ENCODE data around the gene C16orf90.

- TF ChIP-seq EZH2 (IDR thresholded peaks at IDR 0.05; ENCODE audit: borderline replicate concordance, insufficient read depth, low read depth, low read length, poor library complexity, severe bottlenecking), result no peak
- TF ChIP-seq, protein P1, sequence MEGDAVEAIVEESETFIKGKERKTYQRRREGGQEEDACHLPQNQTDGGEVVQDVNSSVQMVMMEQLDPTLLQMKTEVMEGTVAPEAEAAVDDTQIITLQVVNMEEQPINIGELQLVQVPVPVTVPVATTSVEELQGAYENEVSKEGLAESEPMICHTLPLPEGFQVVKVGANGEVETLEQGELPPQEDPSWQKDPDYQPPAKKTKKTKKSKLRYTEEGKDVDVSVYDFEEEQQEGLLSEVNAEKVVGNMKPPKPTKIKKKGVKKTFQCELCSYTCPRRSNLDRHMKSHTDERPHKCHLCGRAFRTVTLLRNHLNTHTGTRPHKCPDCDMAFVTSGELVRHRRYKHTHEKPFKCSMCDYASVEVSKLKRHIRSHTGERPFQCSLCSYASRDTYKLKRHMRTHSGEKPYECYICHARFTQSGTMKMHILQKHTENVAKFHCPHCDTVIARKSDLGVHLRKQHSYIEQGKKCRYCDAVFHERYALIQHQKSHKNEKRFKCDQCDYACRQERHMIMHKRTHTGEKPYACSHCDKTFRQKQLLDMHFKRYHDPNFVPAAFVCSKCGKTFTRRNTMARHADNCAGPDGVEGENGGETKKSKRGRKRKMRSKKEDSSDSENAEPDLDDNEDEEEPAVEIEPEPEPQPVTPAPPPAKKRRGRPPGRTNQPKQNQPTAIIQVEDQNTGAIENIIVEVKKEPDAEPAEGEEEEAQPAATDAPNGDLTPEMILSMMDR (IDR thresholded peaks at IDR 0.05), result no peak
Observed at GRCh38 chr16:3474136-3474779, 21.0 kb downstream of the C16orf90 start.

All from B cell (primary cell).